GOT3 (cell line): ENCODE data around the gene PBX3.

Source experiments
- DNase-seq: peaks from one replicate; lab custom pipeline; 2025; ENCODE audit warnings: mixed read lengths; lab: John Stamatoyannopoulos, UW

PBX3 gene

GRCh38 chr9:125878164-125878631 lies 131.0 kb downstream of the PBX3 start:
- DNase-seq = no peak

- no peak for DNase-seq
These were observed 133.9 kb downstream of the PBX3 start for GRCh38 chr9:125881042-125881441.

GRCh38 chr9:125883565-125884217 lies 136.5 kb downstream of the PBX3 start:
- DNase-seq = no peak

DNA sequence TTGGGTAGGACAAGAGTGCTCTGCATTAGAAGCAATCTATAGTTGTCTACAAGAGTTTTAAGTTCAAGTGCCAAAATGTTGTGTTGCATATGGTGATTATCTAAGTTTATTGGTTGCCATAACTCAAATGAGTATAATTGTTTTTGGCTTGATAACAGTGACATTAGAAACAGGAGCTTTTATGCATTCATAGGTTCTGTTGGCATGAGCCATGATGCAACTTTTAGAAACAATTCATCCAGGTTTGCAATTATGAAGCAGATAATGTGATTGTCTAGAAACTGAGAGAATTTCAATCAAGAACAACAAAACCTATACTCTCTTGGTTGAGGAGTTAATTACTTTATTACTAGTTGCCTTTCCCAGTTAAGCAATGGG lies 137.0 kb downstream of the PBX3 start:
- no peak for DNase-seq

- no peak for DNase-seq
These were observed 138.3 kb downstream of the PBX3 start for GRCh38 chr9:125885405-125886034.

DNA sequence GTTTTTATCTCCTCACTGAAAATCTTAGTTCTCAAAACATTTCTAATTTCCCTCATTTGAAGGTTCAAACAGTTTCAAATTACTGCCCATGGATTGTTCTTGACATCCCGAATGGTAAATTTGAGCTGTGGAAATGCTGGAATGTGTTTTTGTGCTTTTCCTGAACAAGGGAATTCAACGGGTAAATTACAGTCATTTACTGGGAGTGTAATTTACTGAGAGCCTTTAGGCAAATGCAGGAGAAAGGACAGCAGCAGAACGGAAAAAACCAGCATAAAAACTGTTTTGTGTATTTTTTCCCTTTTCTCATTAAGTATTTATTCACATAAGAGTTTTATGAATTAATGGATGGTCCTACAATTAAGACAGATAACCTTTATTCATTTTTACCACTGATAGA lies 139.2 kb downstream of the PBX3 start:
- DNase-seq = no peak

- no peak for DNase-seq
These were observed 140.0 kb downstream of the PBX3 start for GRCh38 chr9:125887172-125887571.

DNA sequence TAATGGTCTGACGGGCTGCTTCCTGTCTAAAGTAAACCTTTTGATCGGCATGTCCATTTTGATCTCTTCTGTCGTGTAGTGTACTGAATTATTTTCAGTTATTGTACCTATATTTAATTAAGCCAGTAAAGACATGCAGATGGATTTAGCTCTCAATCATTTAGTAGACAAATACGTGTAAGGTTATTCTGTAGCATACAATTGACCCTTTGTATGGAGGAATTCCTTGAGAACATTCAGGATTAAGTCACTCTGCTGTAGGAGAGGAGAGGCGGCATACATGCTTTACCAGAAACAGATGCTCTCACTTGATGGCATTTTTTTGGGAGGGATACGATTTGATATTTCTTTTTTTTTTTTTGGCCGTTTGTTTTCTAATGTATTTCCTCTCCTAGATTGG lies 141.0 kb downstream of the PBX3 start:
- DNase-seq = no peak

GRCh38 chr9:125889112-125889475 lies 141.9 kb downstream of the PBX3 start:
- no peak for DNase-seq

DNA sequence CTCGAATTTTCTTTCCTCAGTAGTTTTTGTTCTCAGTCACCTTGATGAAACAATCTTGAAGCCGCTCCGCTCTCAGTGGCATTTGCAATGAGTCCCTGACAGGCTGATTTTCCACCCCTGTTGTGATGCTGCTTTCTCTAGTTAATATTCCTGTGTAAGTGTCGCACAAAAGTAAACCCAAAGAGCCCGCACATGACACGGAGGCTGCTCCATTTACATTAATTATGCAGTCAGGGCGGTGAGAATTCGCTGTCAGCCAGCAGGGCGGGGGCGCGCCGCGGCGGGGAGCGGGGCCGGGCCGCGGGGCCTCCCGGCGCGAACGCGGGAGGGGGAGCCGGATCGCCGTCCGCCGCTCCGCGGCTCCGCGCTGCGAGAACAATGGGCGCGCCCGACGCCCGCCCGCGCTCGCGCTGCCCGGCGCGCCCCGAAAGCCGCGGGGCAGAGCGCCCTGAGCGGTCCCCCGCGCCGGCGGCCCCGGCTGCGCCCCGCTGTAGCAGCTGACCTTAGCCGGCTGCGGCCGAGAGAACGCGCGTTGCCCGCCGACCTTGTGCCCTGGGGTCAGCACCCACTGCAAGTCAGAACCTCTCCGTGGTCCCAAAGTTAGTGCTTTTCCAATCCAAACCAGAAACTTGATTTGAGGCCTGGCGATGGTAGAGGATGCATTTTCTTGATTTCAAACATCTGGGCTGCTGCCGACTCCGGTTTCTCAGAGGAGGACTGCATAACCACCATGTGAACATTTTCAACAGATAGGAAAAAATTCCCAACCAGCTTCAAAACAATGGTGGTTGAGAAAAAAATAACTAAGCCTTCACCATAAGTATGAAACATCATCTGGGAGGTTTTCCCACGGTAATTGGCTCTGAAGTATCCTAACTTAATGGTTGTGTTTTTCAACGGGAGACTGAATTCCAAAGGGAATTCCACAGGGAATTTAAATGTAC lies 142.6 kb downstream of the PBX3 start:
- no peak for DNase-seq

GRCh38 chr9:125890826-125891225 lies 143.7 kb downstream of the PBX3 start:
- DNase-seq = no peak

GRCh38 chr9:125893277-125893676 lies 146.1 kb downstream of the PBX3 start:
- no peak for DNase-seq

DNA sequence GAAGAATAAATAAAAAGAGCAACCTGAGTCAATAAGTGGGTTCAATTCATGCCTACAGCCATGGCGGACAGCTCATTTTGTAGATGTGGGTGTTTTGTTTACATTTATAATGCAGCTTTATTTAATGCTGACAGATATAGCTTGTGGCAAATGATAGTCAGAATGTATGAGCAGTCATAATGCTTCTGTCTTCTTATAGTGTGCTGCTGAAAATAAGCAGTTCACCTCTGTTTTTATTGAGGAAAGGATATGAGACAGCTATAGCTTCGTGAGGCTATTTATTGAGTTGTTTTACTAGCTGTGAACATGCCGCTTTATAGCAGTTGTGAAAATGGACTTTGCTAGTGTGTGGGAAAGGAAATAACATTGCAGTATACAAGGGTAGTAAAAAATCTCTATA lies 147.4 kb downstream of the PBX3 start:
- no peak for DNase-seq

DNA sequence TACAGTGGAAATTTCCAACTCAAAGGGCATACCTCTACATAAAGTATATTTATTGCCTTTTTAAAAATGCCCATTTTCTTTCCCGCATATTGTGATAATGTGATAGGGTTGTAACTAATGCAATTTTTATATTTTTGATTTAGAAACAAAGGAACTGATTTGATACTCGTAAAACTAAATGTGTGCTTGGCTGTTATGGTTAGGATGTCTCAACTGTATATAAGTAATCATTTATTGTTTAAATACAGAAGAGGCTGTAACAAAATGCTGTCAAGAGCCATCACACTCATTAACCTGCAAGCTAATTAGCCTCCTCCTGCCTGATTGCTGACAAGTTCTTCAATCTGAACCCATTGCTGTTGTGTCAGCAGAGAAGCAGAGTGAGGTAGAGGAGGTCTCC lies 149.2 kb downstream of the PBX3 start:
- no peak for DNase-seq

- no peak for DNase-seq
These were observed 149.8 kb downstream of the PBX3 start for GRCh38 chr9:125896964-125897363.

- DNase-seq = no peak
These were observed 150.3 kb downstream of the PBX3 start for GRCh38 chr9:125897481-125897880.

DNA sequence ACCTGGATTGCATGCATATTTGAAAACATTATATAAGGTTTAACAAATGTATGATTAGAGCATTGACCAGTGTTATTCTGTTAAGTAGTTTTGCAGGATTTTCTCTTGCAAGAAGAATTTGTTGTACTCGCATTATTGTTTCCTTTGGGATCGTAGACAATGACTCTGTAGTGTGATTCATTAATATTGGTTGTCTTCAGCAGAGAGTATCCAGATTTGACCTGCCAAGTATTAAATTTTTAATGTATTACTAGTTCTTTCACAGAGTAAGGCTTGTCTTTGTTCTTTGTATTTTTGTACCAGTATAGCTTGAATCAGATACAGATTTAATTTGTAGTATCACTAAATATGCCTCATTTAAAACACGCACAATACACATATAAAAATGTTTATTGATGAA lies 155.0 kb downstream of the PBX3 start:
- DNase-seq = no peak

GRCh38 chr9:125902831-125903512 lies 155.8 kb downstream of the PBX3 start:
- DNase-seq = no peak

- DNase-seq = no peak
These were observed 157.1 kb downstream of the PBX3 start for GRCh38 chr9:125904155-125904851.

DNA sequence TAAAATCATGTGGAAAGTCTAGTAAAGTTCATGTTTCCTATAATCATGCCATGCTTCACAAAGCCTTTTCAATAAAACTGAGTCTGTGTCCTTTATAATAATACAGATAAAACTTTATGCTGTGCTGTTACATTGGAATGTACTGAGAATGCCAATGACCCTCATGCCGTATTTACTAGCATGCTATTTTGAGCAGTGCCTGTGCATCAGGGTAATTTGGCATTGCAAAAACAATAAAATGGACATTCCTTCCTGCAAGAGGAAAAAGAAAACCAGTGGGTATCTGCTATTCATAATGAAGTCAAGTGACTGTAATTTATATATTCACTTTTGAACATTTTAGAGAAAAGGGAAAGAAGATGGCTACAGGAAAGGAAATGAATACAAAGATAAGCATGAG lies 159.0 kb downstream of the PBX3 start:
- no peak for DNase-seq

DNA sequence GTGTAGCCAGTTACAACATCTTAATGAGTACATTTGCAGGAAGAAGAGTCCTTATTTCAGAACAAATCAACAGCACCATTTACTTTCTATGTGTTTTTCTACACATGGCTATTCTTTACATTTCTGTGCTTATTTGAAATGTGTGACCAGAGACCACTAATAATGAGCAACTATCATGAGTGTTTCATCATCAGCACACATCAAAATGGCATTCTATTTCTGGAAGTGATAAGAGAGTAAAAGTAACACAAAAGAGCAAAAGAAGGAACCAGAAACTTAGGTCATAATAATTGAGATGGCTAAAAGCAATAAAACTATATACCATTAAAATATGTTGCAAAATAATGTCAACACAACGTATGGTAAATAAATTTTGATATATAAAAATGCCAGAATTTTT lies 159.7 kb downstream of the PBX3 start:
- DNase-seq = no peak

DNA sequence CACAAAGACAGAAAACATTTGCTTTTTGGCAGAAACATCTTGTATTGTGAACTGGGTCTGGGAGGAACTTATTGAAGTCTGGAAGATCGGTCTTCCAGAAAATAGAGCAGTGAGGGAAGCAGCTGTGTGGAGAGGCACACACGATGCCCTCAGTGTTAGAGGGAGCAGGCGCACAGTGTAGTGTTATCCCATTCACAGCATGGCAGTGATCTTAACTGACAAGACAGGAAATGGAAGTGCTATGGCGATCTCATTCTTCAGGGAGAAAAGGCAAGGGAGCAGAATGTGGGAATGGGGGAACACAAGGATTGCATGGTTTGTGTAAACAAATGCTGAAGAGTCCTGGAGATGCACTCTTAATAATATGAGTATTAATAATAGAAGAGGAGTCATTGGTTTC lies 161.0 kb downstream of the PBX3 start:
- no peak for DNase-seq
